ENCODE data around the gene SNORC.

SNORC gene

GRCh38 chr2:232894251-232894650 is 24.2 kb downstream of the SNORC start:
- Histone ChIP-seq H4K20me1 (ENCODE audit: low read depth, low read length) (no peaks in the 10 kb centered on the region), H3K9me2 (replicated peaks; ENCODE audit: insufficient read depth, low read length) (no peaks in the 10 kb centered on the region), H2AFZ (ENCODE audit: low read depth, low read length, severe bottlenecking) (no peak overlapping the region), H3K27ac (ENCODE audit: low read depth, low read length) (no peak overlapping the region), H3F3A (ENCODE audit: insufficient read depth) (no peaks in the 10 kb centered on the region), H3K4me3 (ENCODE audit: insufficient read depth, low read length, poor library complexity, severe bottlenecking) (no peak overlapping the region), H3K79me2 (ENCODE audit: insufficient read depth, low read length) (no peaks in the 10 kb centered on the region), H3K27me3 (ENCODE audit: low read length) (no peaks in the 10 kb centered on the region), H3K9ac (ENCODE audit: low read length) (no peak overlapping the region), H3K4me2 (ENCODE audit: low read depth, low read length, poor library complexity, severe bottlenecking) (no peak overlapping the region), H3K36me3 (ENCODE audit: low read length) (no peaks in the 10 kb centered on the region), H3K9me3 (ENCODE audit: insufficient read depth, low read length) (no peaks in the 10 kb centered on the region)
- TF ChIP-seq EZH2phosphoT487 (conservative IDR thresholded peaks at IDR 0.05; ENCODE audit: low read length) (no peak), CTCF (IDR thresholded peaks at IDR 0.05; ENCODE audit: insufficient read depth, low read length, poor library complexity, severe bottlenecking) (no peak)

- H3K9ac ChIP-seq (ENCODE audit: low read length): no peak overlapping the region
- no peak overlapping the region for H3K27ac ChIP-seq (ENCODE audit: low read depth, low read length)
- H4K20me1 ChIP-seq (ENCODE audit: low read depth, low read length): no peaks in the 10 kb centered on the region
- no peaks in the 10 kb centered on the region for H3F3A ChIP-seq (ENCODE audit: insufficient read depth)
- H3K9me2 ChIP-seq (replicated peaks; ENCODE audit: insufficient read depth, low read length): no peaks in the 10 kb centered on the region
- no peak overlapping the region for H3K4me2 ChIP-seq (ENCODE audit: low read depth, low read length, poor library complexity, severe bottlenecking)
- H3K27me3 ChIP-seq (ENCODE audit: low read length): no peaks in the 10 kb centered on the region
- TF ChIP-seq EZH2phosphoT487 (conservative IDR thresholded peaks at IDR 0.05; ENCODE audit: low read length): no peak
- TF ChIP-seq CTCF (IDR thresholded peaks at IDR 0.05; ENCODE audit: insufficient read depth, low read length, poor library complexity, severe bottlenecking): no peak
- no peaks in the 10 kb centered on the region for H3K36me3 ChIP-seq (ENCODE audit: low read length)
- H3K4me3 ChIP-seq (ENCODE audit: insufficient read depth, low read length, poor library complexity, severe bottlenecking): no peak overlapping the region
- H3K79me2 ChIP-seq (ENCODE audit: insufficient read depth, low read length): no peaks in the 10 kb centered on the region
- H3K9me3 ChIP-seq (ENCODE audit: insufficient read depth, low read length): no peaks in the 10 kb centered on the region
- H2AFZ ChIP-seq (ENCODE audit: low read depth, low read length, severe bottlenecking): no peak overlapping the region
These were observed 24.7 kb downstream of the SNORC start for GRCh38 chr2:232894746-232895145.

GRCh38 chr2:232896111-232896510 is 26.0 kb downstream of the SNORC start:
- H3K9me2 ChIP-seq (replicated peaks; ENCODE audit: insufficient read depth, low read length): no peaks in the 10 kb centered on the region
- H3F3A ChIP-seq (ENCODE audit: insufficient read depth): no peaks in the 10 kb centered on the region
- no peak overlapping the region for H2AFZ ChIP-seq (ENCODE audit: low read depth, low read length, severe bottlenecking)
- no peak overlapping the region for H3K27ac ChIP-seq (ENCODE audit: low read depth, low read length)
- H3K9me3 ChIP-seq (ENCODE audit: insufficient read depth, low read length): no peaks in the 10 kb centered on the region
- no peaks in the 10 kb centered on the region for H4K20me1 ChIP-seq (ENCODE audit: low read depth, low read length)
- no peaks in the 10 kb centered on the region for H3K27me3 ChIP-seq (ENCODE audit: low read length)
- H3K4me3 ChIP-seq (ENCODE audit: insufficient read depth, low read length, poor library complexity, severe bottlenecking): no peak overlapping the region
- H3K4me2 ChIP-seq (ENCODE audit: low read depth, low read length, poor library complexity, severe bottlenecking): no peak overlapping the region
- H3K36me3 ChIP-seq (ENCODE audit: low read length): no peaks in the 10 kb centered on the region
- no peak overlapping the region for H3K9ac ChIP-seq (ENCODE audit: low read length)
- H3K79me2 ChIP-seq (ENCODE audit: insufficient read depth, low read length): no peaks in the 10 kb centered on the region
- no peak for TF ChIP-seq EZH2phosphoT487 (conservative IDR thresholded peaks at IDR 0.05; ENCODE audit: low read length)
- no peak for TF ChIP-seq CTCF (IDR thresholded peaks at IDR 0.05; ENCODE audit: insufficient read depth, low read length, poor library complexity, severe bottlenecking)

Measured in SU-DHL-6 (cell line).